Bone marrow (tissue), 2 donors: Measurements from ENCODE around the gene MUL1.

Experiments used
- DNase-seq, 2 donors: peaks; one replicate each; lab custom pipeline; 2025; lab: John Stamatoyannopoulos, UW

Gene MUL1

DNA sequence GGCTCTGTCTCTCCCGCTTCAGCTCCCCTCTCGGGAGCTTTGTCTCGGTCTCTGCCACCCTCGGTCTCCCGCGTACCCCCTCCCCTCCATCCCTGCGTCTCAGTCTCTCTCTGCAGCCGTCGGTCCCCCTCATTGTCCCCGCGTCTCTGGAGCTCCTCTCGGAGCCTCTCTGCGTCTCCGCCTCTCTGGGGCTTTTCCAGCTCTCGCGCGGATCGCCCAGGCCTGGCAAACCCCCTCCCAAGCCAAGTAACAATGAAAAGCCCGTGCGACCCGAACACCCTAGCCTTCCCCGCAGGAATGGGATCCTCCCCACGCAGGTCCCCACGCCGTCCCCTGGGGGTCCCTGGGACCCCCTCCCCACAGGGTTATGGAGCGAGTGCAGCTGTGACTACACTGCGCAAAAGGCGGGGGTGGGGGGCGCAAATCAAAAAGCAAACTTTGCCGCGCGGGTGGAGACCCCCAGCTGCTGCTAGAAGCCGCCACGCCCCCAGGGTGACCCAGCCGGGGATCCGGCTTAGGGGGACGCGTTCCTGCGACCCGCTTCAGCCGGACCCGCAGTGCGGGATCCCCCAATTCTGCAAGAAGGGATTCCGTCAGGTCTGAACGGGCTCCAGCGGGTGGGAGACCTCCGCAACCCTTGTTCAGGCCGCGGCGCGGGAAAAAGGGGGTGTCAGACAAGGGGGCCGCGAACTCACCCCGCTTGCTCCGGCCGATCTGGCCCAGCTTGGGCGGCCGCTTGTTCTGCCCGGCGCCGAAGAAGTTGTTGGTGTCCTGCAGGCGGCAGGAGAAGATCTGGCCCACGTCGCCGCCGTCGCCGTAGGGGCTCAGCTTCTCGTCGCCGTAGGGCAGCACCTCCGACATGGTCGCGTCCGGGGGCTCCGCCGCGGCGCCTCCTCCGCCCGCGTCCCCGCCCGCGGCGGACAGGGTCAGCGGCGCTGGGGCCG is 23.2 kb downstream of the MUL1 start:
- DNase-seq: no peak

DNA sequence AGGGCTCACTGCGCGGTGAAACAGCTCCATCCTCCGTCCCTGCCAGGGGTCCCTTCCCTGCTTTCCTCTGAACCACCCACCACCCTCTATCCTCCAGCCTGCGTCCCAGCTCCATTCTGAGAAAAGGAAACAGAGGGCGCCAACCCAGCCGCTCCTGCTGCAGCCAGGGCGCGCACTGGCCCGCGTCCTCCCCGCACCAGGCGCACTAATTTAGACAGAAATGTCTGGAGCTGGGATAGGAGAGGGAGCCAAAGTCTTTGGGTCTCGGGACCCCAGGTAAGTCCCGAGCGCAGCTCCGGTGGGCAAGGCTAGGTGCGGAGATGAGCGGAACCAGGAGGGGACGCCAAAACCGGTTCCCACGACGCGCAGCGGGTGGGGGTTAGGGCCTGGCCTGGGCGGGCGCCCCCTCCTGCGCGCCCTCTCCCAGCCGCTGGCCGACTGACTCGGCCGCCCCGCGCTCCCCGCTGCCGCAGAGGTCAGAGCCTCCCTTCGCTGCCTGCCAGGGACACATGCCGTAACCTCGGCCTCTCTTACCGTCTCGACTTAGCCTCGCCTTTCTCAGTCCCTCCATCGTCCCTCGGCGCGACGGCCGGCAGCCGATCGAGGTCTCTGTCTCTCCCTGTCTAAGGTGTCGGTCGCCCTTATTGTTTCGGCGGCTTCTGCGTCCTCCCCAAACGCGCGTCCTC is 24.0 kb downstream of the MUL1 start:
- no peak for DNase-seq

- no peak for DNase-seq
These were observed 24.7 kb downstream of the MUL1 start for GRCh38 chr1:20483098-20483832.

GRCh38 chr1:20481643-20482498 is 26.1 kb downstream of the MUL1 start:
- DNase-seq: no peak

DNA sequence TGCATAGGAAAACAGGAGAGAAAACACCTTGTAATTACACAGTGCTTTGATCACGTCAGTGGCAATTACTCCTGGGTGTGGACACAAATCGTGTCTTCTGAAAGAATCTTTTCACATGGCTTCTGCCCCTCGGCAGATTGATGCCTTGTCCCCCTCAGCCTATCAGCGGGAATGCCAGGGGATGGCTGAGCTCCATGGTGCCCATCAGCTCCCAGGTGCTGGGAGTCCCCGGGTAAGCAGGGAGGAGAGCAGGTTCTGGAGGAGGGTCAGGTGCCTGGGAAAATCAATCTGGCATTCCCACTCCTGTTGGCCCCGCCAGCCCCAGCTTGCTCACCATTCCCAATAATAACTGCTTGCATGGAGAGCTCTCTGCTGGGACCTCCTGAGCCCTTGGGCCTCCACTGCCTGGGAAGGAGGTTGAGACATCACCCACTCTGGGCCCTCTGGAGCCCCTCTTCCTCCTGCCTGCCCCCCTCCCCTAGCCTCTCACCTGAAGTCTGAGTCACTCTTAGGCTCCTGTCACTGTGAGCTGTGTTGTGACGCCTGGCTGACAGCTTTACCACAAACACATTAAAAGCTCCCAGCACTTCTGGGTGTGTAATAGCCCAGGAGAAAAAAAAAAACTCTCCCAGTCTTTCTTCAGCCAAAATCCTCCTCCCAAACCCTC is 26.9 kb downstream of the MUL1 start:
- no peak for DNase-seq

GRCh38 chr1:20480243-20480944 is 27.6 kb downstream of the MUL1 start:
- no peak for DNase-seq

DNA sequence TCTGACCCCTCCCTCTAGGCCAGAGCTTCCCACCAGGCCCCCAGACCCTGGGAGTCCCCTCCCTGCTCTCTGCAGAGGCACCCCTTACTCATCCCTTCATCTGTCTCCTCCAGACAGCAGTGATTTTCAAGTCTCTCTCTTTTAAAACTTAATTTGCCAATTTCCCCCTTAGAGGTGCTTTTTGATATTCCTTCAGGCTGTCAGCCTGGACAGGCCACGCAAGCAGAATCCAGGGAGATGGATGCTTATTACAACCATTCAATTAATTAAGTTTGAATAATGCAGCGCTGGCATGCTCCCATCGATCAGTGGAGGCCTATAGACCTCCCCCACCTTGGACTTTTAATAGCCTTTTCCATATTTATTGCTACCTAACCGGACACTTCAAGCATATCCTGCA is 28.1 kb downstream of the MUL1 start:
- no peak for DNase-seq

- no peak for DNase-seq
These were observed 29.8 kb downstream of the MUL1 start for GRCh38 chr1:20478057-20478635.

DNA sequence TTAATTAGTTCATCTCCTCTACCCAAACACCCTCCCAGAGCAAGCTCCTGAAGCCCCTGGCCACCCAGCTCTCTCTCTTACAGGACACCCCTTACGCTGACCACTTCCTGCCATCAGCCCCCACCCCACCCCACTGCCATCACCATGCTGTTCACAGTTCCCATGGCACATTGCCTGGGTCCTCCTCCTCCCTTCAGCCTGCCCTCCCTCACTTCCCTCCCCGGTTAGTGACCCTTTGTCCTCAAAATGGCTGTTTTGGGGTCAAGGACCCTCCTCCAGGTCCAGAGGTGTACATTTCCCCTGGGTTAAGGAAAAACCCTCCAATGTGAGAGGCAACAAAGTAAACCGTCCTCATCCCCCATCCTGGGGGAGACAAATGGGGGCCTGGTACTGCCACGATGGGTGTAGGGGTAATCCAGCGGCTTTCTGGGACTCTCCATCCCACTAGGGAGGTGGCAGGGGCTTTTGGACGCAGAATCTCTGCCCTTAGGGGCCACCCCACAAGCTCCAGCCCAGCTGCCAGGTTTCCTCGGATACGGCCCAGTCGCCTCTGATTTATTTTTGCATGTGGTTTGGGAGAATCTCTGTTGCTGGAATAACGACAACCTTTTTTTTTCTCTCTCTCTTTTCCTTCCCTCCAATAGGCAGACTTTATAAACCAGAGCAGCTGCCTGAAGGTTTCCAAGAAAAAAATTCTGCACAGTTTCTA is 30.4 kb downstream of the MUL1 start:
- no peak for DNase-seq

DNA sequence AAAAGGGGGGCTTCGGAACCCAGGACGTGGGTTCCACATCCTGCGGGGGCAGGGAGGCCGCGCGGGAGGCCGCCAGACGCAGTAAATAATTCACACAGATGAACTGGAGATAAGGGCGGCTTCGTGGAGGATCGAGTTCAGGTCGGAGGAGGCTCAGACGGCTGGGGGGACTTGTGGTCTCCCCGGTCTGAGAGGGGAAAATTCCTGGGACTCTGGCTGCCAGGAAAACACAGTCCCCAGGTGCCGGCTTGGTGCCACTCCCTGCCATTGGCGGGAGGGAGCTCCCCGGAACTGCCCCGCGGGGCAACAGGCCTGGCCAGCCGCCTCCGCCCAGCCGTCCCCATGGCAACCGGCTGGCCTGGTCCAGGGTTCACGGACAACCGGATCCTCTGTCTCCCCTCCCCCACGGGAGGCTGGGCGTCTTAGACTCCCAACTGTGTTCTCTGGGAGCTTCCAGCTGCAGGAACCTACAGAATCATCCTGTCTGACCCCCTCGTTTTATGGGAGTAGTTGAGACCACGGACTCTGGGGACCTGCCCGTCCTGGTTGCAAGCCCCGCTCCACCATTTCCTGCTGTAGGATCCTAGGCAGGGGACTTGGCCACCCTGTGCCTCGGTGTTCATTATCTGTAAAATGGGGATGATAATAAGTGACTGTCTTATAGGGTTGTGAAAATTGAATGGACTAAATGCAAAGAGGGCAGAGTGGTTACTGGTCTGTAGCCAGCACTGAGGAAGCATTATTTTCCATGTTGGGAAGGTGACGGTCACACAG is 31.5 kb downstream of the MUL1 start:
- DNase-seq: no peak

DNA sequence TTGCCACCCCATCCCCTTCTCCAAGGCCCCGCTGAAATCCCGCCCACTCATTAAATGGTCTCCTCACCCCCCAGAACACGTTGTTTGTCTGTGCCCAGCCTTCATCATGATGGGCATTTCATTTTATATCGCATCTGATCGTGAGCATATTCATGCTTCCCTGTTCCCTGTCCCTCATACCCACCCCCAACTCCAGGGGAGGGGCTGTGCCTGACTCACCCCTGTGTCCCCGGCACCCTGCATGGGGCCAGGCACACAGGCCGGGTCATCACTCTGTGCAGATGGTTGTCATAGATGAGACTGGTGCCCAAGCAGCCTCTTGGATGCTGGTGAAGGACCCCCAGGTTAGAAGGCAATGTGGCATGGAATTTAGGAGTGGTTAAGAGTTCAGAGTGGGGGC is 33.0 kb downstream of the MUL1 start:
- no peak for DNase-seq

DNA sequence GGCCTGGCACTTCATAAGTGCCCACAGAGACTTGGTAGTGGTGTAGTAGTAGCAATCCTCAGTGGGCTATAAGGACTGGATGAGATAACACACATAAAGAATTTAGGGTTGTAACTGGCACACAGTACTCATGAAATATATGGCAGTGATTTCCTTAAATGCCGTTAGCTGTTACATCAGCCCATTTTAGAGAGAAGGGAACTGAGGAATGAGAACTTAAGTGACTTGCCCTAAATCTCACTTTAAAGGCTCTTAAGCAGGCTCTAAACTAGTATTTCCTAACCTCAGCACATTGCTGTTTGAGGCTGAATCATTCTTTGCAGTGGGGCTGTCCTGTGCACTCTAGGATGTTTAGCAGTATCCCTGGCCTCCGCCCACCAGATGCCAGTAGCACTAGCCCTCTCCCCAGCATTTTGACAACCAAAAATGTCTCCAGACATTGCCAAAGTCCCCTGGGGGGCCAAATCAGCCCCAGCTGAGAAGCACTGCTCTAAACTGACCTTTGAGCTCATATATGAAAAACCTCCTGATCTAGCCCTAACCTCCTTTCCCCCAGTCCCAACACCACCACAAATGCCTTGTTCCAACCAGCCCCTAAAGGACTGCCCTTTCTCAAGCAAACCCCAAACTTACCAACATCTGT is 33.5 kb downstream of the MUL1 start:
- DNase-seq: no peak

DNA sequence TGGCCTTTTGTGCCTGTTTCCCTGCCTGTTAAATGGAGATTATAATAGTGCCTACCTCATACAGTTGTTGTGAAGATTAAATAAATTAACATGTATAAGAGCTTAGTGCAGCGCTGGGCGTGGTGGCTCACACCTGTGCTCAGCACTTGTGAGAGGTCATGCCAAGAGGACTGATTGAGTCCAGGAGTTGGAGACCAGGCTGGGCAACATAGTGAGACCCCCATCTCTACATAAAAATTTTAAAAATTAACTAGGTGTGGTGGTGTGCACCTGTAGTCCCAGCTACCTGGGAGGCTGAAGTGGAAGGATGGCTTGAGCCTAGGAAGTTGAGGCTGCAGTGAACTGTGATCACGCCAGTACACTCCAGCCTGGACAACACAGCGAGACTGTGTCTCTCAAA is 34.1 kb downstream of the MUL1 start:
- DNase-seq: no peak

GRCh38 chr1:20472860-20473711 is 34.9 kb downstream of the MUL1 start:
- no peak for DNase-seq

- DNase-seq: no peak
These were observed 35.8 kb downstream of the MUL1 start for GRCh38 chr1:20472121-20472520.

DNA sequence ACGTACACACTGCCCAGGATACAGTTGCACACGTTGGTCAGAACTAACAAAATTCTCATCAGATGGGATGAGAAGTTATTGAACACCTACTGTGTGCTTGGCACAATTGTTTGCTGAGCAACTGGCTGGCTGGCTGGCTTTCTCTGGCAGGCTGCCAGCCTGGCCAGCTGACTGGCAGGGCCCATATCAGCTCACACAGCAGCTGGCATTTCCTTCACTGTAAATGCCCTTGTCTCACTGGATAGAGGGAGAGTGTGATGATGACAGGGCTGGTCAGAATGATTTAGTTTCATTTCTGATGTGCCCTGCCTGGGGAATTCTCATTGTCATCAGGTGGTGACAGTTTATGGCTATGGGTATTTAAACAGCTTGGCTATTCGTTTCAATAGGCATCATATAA is 37.8 kb downstream of the MUL1 start:
- DNase-seq: no peak

DNA sequence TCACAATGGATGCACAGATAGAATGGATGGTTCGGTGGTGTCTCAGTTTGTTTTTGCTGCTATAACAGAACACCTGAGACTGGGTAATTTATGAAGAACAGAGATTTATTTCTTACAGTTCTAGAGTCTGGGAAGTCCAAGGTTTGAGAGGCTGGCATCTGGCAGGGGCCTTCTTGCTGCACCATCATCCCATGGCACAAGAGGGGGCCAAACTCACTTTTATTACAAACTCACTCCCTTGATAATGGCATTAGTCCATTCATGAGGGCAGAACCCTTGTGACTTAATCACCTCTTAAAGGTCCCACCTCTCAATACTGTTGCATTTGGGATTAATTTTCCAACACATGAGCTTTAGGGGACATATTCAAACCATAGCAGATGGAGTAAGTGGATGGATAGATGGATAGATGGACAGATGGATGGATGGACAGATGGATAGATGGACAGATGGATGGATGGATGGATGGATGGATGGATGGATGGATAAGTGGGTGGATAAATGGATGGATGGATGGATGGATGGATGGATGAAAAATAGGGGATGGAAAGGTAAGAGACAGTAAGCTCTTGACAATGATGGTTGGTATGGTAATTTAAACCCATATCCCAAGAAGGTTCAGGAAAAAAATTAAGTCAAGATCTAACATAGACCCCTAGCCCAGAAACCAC is 38.4 kb downstream of the MUL1 start:
- DNase-seq: no peak
